ENCODE results near the gene RBPJ.
A peak's percentile ranks its signal among the peaks of the same experiment; 100 is the strongest.

Gene RBPJ

GRCh38 chr4:26320538-26321372, at the start of gene RBPJ:
RBPJ (plus strand) TSS chr4:26321014; CDS start chr4:26321029, 15 bp downstream.
- peak; percentile 91 for DNase-seq

DNA sequence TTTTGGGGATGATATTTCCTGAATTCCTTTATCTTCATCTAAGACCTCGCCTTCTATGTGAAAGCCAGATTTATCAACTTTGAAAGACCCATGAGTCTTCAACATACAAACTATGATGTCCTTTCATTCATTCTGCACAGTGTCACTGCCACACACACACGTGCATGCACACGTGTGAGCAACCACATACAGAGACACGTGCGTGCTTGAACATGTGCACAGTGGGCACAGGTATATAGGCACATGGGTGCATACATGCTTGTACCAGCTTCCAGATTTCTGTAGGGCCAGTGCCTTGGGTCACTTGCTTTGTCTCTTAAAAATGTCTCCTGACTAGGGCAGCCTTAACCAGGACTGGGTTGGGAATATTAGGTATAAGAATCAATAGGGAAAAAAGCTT, 49.1 kb upstream of the RBPJ start:
- DNase-seq, result no peak

- no peak for DNase-seq
These were observed 47.9 kb upstream of the RBPJ start for GRCh38 chr4:26272654-26273615.

DNA sequence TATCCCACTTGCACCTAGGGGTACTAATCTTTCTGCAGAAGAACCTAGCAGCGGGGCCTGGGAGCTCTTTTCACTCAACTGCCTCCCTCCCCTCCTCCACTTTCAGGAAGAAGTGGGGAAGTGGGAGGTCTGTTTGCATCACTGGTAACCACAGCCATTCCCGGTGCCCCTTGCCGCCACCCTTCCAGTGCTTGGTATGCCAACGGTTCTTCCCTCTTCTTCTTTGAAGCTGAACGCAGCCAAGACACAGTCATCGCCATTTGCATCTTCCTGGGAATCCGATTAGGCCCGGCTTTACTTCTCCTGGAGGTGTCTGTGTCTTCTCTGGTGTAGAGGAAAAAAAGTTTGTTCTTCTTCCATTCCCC, 47.2 kb upstream of the RBPJ start:
- DNase-seq, result no peak

GRCh38 chr4:26275281-26275680, 45.5 kb upstream of the RBPJ start:
- DNase-seq, result no peak

GRCh38 chr4:26279446-26279845, 41.4 kb upstream of the RBPJ start:
- DNase-seq, result no peak

DNA sequence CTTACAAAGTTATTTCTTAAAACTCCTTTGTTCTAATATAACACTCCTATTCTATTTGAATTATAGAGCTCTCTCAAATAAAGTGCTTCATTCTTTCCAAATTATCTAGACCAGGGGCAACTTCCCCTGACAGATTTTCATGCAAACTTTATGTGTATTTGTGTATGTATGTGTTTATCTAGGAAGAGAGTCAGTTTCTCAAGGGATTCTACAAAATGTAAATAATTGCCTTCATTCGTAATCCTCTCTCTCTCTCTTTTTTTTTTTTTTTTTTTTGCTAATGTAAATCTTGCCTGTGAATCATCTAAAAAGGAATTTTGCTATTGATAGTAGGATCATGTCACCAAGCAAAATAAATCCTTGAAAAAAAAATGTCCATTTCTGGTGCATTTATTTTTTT, 38.9 kb upstream of the RBPJ start:
- no peak for DNase-seq

DNA sequence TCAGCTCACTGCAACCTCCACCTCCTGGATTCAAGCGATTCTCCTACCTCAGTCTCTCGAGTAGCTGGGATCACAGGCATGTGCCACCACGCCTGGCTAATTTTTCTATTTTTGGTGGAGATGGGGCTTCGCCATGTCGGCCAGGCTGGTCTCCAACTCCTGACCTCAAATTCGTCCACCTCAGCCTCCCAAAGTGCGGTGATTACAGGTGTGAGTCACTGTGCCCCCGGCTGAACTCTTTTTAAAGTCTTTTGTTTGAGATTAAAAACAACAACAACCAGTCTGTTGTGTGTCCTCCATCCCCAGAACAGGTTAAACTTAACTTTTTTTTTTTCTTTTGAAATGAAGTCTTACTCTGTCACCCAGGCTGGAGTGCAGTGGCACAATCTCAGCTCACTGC, 36.3 kb upstream of the RBPJ start:
- no peak for DNase-seq

DNA sequence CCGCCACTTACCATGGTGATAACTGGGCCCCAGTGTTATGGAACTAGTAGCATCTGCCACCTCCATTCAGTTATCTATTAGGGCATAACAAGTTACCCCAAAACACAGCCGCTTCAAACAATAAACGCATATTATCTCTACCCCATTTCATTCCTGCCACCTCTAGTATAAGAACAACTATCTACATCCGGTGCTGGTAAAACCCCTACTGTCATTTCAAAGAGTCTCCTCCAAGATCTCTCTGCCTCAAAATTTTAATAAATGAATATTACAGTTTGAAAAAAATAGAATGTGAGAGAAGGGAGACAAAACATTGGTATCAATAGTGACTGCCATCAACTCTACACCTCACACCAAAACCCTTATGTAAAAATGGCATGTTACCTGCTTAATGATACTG, 35.5 kb upstream of the RBPJ start:
- DNase-seq, result no peak

- DNase-seq, result no peak
These were observed 33.1 kb upstream of the RBPJ start for GRCh38 chr4:26287756-26288155.

GRCh38 chr4:26288355-26288909, 32.4 kb upstream of the RBPJ start:
- peak; percentile 11 for DNase-seq

DNA sequence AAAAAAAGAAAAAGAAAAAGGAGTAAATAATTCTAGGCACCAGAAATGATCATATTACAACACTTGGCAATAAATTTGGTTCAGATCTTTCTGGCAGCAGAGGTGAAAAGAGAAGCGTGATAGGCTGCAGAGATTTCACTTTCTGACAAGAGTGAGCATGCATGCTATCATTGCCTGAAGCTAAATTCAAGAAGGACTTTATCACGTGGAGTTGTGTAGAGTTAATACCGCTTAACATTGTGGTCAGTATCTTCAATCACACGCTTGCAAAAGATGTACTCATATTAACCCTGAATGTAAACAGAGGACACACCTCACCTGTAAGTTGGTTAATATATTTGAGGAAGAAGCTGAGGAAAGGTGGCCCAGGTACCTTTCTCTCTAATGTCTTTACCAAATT, 31.4 kb upstream of the RBPJ start:
- no peak for DNase-seq

GRCh38 chr4:26290321-26290720, 30.5 kb upstream of the RBPJ start:
- DNase-seq, result no peak

DNA sequence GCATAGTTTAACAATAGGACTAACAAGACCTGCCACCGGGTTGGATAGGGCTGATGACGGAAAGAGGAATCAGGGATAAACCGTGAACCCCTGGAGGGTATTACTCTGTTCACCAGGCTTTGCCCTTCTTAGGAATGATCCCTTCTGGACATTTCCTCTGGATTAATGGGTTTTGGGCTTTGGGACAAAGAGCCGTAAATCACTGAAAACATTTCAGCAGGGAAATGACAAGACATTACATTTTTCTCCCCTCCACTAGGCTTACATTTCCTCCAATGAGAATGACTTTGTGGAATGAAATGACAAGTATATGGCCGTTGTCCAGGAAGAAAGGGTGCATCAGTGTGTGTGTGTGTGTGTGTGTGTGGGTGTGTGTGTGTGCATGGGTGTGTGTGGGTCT, 25.9 kb upstream of the RBPJ start:
- no peak for DNase-seq

GRCh38 chr4:26296021-26296420, 24.8 kb upstream of the RBPJ start:
- no peak for DNase-seq

DNA sequence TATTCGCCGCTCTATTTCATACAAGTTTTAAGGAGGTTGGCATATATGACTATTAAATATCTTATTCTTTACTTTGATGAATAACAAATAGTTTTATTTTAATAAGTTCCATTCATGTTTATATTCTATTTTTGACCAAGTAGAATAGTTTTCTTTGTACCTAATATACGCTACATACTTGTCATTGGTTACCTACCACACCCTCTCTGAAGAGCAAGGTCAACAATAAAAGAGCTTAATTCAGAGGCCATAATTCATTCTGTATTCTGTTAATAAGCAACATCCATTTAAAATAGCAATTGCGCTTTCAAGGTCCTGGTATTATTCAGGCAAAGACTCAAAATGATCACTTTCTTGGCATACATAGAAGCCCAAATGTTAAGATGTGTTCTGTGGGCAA, 24.3 kb upstream of the RBPJ start:
- DNase-seq, result no peak

GRCh38 chr4:26297219-26297618, 23.6 kb upstream of the RBPJ start:
- no peak for DNase-seq

DNA sequence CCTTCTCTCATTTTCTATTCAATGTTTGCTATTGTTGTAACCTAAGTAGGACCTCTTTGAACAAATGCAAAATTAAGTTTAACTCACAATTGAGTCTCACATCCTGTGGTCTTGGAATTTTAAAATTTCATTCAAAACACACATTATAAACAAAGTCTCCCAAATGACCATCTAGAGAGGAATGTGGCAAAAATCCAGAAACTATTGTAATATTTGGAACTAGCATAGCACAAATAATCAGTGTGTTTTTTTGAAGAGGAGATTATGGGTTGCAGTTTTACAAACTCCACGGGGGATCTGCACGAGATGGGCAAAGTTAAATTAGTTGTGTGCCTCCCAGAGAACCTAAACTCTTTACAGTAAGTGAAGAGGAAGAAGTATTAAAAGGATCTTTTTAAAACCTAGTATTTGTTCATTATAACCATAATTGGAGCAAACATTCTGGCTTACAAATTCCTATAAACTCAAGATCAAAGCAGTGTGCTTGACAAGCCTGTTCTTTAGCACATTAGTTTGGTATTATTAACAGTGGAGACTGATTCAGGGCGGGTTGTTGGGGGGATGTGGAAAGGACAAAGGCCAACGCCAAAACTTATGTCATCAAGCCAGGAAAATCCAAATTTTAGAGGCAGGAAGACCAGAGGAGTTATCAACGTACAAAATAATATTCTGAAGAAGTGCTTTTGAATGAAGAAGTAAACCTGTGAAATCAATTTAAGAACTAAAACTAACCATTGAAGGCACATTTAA, 22.4 kb upstream of the RBPJ start:
- no peak for DNase-seq

DNA sequence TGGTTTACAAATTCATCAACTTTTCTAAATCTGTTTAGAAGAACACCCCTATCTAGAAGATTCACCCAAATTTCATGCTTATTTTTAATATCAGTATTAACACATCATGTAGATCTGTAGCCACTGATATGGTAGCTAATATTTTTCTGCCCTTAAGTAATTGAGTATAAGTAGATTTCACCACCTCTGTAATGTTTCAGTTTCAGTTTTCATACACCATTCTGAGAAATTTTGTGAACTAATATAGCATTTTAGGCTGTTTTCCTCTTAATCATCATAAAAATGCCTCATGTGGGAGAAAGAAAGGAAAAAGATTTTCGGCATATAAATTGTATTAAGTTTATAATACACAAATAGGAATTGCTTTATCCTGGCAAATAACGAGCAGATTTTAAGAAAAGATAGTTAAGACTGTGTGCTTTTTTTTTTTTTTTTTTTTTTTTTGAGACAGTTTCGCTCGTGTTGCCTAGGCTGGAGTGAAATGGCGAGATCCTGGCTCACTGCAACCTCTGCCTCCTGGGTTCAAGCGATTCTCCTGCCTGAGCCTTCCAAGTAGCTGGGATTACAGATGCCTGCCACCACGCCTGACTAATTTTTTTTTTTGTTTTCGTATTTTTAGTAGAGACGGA, 21.4 kb upstream of the RBPJ start:
- DNase-seq, result no peak

- DNase-seq, result no peak
These were observed 20.2 kb upstream of the RBPJ start for GRCh38 chr4:26300314-26301307.
